Neutrophil (primary cell): Measurements from ENCODE around the gene GLE1.
"Not testable (repeated sequence)": the region's sequence is repeated elsewhere in the genome, so short reads cannot be mapped to it uniquely, and the experiment has no call there.

Source experiments
- H3K27ac ChIP-seq: fragments of 200-600 bp; sonication (generic); 2 replicates; pipeline ENCODE4 v1.5.1; 2016; ENCODE audit warnings: mild to moderate bottlenecking, moderate library complexity
- H3K27me3 ChIP-seq: fragments of 200-600 bp; sonication (generic); 2 replicates; pipeline ENCODE4 v1.6.0; 2016; ENCODE audit warnings: mild to moderate bottlenecking
- H3K36me3 ChIP-seq: fragments of 200-600 bp; sonication (generic); 2 replicates; pipeline ENCODE4 v1.5.1; 2017
- H3K4me1 ChIP-seq, 2 experiments: fragments of 200-600 bp in 1 of 2; sonication (generic) in 1 of 2; 1 replicate in 1 of 2; 2 replicates in 1 of 2; pipeline versions ENCODE4 v1.5.1 to v1.6.1; 2013 to 2016; ENCODE audit warnings: low read depth in 1 of 2, low read length in 1 of 2, mild to moderate bottlenecking in 1 of 2, moderate library complexity in 1 of 2; ENCODE audit not compliant: control insufficient read depth in 1 of 2, insufficient read depth in 1 of 2
- H3K4me3 ChIP-seq, 2 experiments: fragments of 200-600 bp in 1 of 2; sonication (generic) in 1 of 2; 1 replicate in 1 of 2; 2 replicates in 1 of 2; pipeline ENCODE4 v1.5.1; 2013 to 2016; ENCODE audit warnings: low read depth in 1 of 2, low read length in 1 of 2, mild to moderate bottlenecking in 1 of 2, moderate library complexity in 1 of 2
- H3K9me3 ChIP-seq: fragments of 200-600 bp; sonication (generic); 2 replicates; pipeline ENCODE4 v1.5.1; 2016
- TF ChIP-seq, protein P1 (sequence below): fragments of 200-600 bp; sonication (generic); IDR thresholded peaks from 2 replicates; pipeline ENCODE4 v1.5.1; 2016; ENCODE audit warnings: antibody characterized with exemption

Gene GLE1

DNA sequence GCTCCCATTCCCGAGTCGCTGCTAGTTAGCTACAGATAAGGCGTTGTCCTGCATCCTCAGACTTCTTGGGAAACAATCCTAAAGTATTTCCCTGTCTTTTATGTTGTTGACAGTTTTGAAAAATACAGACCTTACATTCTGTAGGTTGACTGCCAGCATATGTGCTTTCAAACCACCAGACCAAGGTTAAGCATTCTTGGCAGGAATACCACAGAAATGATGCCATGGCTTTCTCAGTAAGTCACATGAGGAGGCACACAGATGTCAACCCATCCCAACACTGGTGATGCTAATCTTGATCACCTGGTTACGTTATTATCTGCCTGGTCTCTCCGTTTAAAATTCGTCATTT is 871 bp downstream of the GLE1 start:
- no peaks in the 10 kb centered on the region for H3K9me3 ChIP-seq
- H3K27me3 ChIP-seq, result no peaks in the 10 kb centered on the region
- H3K36me3 ChIP-seq, result peaks cover 19% of the 10 kb centered on the region
- H3K4me1 ChIP-seq, result peaks cover 20 to 23% of the 10 kb centered on the region in 2 experiments
- peak overlapping the region; percentile 92 for H3K27ac ChIP-seq
- TF ChIP-seq, protein P1, sequence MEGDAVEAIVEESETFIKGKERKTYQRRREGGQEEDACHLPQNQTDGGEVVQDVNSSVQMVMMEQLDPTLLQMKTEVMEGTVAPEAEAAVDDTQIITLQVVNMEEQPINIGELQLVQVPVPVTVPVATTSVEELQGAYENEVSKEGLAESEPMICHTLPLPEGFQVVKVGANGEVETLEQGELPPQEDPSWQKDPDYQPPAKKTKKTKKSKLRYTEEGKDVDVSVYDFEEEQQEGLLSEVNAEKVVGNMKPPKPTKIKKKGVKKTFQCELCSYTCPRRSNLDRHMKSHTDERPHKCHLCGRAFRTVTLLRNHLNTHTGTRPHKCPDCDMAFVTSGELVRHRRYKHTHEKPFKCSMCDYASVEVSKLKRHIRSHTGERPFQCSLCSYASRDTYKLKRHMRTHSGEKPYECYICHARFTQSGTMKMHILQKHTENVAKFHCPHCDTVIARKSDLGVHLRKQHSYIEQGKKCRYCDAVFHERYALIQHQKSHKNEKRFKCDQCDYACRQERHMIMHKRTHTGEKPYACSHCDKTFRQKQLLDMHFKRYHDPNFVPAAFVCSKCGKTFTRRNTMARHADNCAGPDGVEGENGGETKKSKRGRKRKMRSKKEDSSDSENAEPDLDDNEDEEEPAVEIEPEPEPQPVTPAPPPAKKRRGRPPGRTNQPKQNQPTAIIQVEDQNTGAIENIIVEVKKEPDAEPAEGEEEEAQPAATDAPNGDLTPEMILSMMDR, result no peak
- peak overlapping the region; percentile 99 for H3K4me3 ChIP-seq

DNA sequence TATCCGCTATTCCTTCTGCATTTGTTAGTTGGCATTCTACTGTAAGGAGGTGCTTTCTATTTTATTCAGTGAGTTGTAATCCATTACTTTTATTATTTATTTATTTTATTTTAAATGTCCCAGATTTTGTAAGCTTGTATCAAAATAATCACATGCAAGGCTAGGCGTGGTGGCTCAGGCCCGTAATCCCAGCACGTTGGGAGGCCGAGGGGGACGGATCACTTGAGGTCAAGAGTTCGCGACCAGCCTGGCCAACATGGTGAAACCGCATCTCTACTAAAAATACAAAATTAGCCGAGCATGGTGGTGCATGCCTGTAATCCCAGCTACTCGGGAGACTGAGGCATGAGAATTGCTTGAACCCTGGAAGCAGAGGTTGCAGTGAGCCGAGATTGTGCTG is 1.4 kb downstream of the GLE1 start:
- Histone ChIP-seq H3K36me3 (peaks cover 21% of the 10 kb centered on the region), H3K4me1 (peaks cover 20 to 23% of the 10 kb centered on the region in 2 experiments)
- H3K9me3 ChIP-seq, H3K27me3 ChIP-seq, H3K4me3 ChIP-seq, H3K27ac ChIP-seq: not testable (repeated sequence)

DNA sequence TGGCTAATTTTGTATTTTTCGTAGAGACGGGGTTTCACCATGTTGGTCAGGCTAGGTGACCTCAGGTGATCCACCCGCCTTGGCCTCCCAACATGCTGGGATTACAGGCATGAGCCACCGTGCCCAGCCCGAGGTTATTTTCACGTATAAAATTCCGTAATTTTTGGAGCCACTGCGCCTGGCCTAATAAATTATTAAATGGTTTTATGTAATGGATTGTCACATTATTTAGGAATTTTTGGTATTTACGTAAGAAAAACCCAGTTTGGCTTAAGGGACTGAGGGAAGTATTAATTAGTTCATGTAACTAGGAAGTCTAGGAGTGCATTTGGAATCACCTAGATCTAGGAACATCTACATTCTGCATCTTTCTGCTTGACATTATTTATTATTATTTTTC is 8.3 kb downstream of the GLE1 start:
- TF ChIP-seq, protein P1, result no peak
- Histone ChIP-seq H3K9me3 (no peaks in the 10 kb centered on the region), H3K36me3 (peaks cover 71% of the 10 kb centered on the region), H3K4me1 (no peaks in the 10 kb centered on the region), H3K27me3 (no peaks in the 10 kb centered on the region), H3K27ac (no peak overlapping the region), H3K4me3 (no peak overlapping the region)

DNA sequence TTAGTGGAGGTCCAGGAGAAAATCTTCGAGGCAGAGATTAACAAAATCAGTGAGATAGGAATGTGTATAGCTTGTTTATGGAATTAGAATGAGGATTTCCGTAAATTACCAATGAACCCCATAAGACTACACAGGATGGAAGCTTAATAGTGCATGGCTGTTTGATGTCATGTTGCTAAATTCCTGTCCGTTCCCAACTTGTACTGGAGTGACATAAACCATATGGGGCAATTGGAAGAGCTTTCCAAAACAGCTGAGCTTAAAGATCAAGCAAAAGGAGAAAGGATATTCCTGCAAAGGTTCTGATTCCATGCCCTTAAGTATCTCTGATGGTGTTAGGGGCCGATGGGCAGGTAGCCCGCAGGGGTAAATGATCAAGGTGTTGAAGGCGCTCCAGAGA is 17.4 kb downstream of the GLE1 start:
- H3K4me3 ChIP-seq, result no peak overlapping the region
- TF ChIP-seq, protein P1, result no peak

DNA sequence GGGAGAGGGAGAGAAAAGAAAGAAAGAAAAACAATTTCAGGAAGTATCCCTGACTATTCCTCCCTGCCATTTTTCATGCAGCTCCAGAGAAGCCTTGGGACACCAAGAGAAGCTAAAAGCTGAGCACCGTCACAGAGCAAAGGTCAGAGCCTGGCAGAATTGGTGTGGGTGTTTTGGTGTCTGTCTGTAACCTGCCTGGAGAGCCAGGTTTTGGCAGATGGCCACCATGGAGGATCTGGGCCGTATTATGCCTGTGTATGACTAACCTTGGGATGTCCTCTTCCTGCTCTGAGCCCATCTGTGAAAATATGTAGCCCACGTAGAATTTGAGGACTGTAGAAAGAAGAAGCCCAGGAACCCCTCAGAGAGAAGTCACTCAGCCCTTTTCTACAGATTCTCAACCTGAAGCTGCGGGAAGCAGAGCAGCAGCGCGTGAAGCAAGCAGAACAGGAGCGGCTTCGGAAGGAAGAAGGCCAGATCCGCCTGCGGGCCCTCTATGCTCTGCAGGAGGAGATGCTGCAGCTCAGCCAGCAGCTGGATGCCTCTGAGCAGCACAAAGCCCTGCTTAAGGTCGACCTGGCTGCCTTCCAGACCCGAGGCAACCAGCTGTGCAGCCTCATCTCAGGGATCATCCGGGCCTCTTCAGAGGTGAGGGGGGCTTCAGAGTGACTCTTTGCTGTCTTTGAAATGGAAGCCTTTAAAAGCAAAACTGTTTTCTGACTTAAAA is 18.8 kb downstream of the GLE1 start:
- Histone ChIP-seq H3K27ac (no peak overlapping the region), H3K36me3 (peaks cover 94% of the 10 kb centered on the region), H3K4me1 (no peaks in the 10 kb centered on the region), H3K9me3 (no peaks in the 10 kb centered on the region), H3K27me3 (no peaks in the 10 kb centered on the region), H3K4me3 (no peak overlapping the region)
- TF ChIP-seq, protein P1, result no peak

More for the DNA sequence above, 17.4 kb downstream of the GLE1 start:
- H3K27ac ChIP-seq, result no peak overlapping the region
- no peaks in the 10 kb centered on the region for H3K4me1 ChIP-seq
- no peaks in the 10 kb centered on the region for H3K9me3 ChIP-seq
- peaks cover 91% of the 10 kb centered on the region for H3K36me3 ChIP-seq
- no peaks in the 10 kb centered on the region for H3K27me3 ChIP-seq

DNA sequence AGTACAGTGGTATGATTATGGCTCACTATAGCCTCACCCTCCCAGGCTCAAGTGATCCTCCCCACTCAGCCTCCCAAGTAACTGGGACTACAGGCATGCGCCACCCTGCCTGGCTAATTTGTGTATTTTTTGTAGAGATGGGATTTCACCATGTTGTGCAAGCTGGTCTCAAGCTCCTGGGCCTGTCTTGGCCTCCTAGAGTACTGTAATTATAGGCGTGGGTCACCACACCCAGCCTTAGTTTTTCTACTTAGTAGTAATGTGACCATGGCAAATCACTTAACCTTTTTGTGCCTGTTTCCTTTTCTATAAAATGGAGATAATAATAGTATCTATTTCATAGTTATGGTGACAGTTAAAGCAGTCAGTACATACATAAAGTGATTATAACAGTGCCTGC is 22.2 kb downstream of the GLE1 start:
- no peaks in the 10 kb centered on the region for H3K27me3 ChIP-seq
- no peak overlapping the region for H3K27ac ChIP-seq
- H3K9me3 ChIP-seq, result no peaks in the 10 kb centered on the region
- H3K36me3 ChIP-seq, result peaks cover 97% of the 10 kb centered on the region
- TF ChIP-seq, protein P1, result no peak
- no peak overlapping the region for H3K4me3 ChIP-seq
- H3K4me1 ChIP-seq, result no peaks in the 10 kb centered on the region
